Gastroesophageal sphincter (tissue), 4 donors: Measurements from ENCODE around the gene ADGRG3. TPM values are rescaled to one million over a fixed set of nuclear protein-coding genes. Genes with fewer than 3 reads are reported as not detected.

ENCODE experiments used
- ATAC-seq: fragments of 150-250 bp; one replicate; pipeline ENCODE4 v1.9.1; 2016; ENCODE audit warnings: mild to moderate bottlenecking, moderate library complexity
- H3K27ac ChIP-seq, 4 donors: fragments of 200-600 bp; sonication (generic) in 3 of 4; 1 replicate in 3 of 4; 2 replicates in 1 of 4; pipeline ENCODE4 v1.5.1; 2016 to 2019
- H3K27me3 ChIP-seq: fragments of 200-600 bp; sonication (generic); one replicate; pipeline ENCODE4 v1.5.1; 2019
- H3K36me3 ChIP-seq, 2 donors: fragments of 200-600 bp; sonication (generic); one replicate each; pipeline ENCODE4 v1.5.1; 2019; ENCODE audit warnings: control low read depth in 1 of 2
- H3K4me1 ChIP-seq, 3 donors: fragments of 200-600 bp; sonication (generic); 1 replicate in 2 of 3; 2 replicates in 1 of 3; pipeline ENCODE4 v1.5.1; 2016 to 2019; ENCODE audit warnings: control low read depth in 2 of 3
- H3K4me3 ChIP-seq, 2 donors: fragments of 200-600 bp; sonication (generic); one replicate each; pipeline ENCODE4 v1.5.1; 2019; ENCODE audit warnings: mild to moderate bottlenecking in 1 of 2, moderate library complexity in 1 of 2
- H3K9me3 ChIP-seq, 3 donors: fragments of 200-600 bp; sonication (generic); one replicate each; pipeline ENCODE4 v1.5.1; 2017 to 2019; ENCODE audit warnings: control low read depth in 2 of 3
- EP300 ChIP-seq: sonication (generic); formaldehyde crosslinking; IDR thresholded peaks from one replicate; pipeline ENCODE4 v1.6.1; 2017; ENCODE audit warnings: antibody characterized with exemption, mild to moderate bottlenecking
- POLR2A ChIP-seq, 2 donors: fragments of 450-650 bp; IDR thresholded peaks; one replicate each; pipeline ENCODE4 v1.6.1; 2017; ENCODE audit warnings: antibody characterized with exemption in 2 of 2, mild to moderate bottlenecking in 2 of 2, moderate library complexity in 1 of 2
- POLR2AphosphoS5 ChIP-seq: sonication (generic); formaldehyde crosslinking; IDR thresholded peaks from one replicate; pipeline ENCODE4 v1.6.1; 2017; ENCODE audit warnings: antibody characterized with exemption
- WGBS, 2 donors: methylation state at CpG; one replicate each; pipeline ENCODE4 v1.1.5; 2018; ENCODE audit warnings: low coverage in 1 of 2; 5-methylcytosine and 5-hydroxymethylcytosine counted together
- total RNA-seq, 4 donors: library from RNA; depleted of rRNA; stranded (reverse); fragments of >200 nt; gene quantifications; one replicate each; pipeline ENCODE4 v1.1.0, GENCODE V29; 2016
- TF ChIP-seq, protein P1 (sequence below), 4 experiments: fragments of 200-600 bp in 2 of 4; fragments of 450-650 bp in 2 of 4; sonication (generic) in 1 of 4; IDR thresholded peaks; one replicate each; pipeline ENCODE4 v1.5.1; 2017 to 2019; ENCODE audit warnings: antibody characterized with exemption in 4 of 4, mild to moderate bottlenecking in 2 of 4, moderate library complexity in 2 of 4

Gene ADGRG3
- total RNA-seq, 4 donors from 2014 or later: 0.31 to 7.4 (median 2.2) TPM

- no CpG with 5 or more reads among the region's 11 CpGs for WGBS, 2 donors
- H3K27me3 ChIP-seq: peaks cover 13% of the 10 kb centered on the region
- H3K4me1 ChIP-seq: no peaks in the 10 kb centered on the region
- TF ChIP-seq, protein P1, sequence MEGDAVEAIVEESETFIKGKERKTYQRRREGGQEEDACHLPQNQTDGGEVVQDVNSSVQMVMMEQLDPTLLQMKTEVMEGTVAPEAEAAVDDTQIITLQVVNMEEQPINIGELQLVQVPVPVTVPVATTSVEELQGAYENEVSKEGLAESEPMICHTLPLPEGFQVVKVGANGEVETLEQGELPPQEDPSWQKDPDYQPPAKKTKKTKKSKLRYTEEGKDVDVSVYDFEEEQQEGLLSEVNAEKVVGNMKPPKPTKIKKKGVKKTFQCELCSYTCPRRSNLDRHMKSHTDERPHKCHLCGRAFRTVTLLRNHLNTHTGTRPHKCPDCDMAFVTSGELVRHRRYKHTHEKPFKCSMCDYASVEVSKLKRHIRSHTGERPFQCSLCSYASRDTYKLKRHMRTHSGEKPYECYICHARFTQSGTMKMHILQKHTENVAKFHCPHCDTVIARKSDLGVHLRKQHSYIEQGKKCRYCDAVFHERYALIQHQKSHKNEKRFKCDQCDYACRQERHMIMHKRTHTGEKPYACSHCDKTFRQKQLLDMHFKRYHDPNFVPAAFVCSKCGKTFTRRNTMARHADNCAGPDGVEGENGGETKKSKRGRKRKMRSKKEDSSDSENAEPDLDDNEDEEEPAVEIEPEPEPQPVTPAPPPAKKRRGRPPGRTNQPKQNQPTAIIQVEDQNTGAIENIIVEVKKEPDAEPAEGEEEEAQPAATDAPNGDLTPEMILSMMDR (IDR thresholded peaks at IDR 0.05): no peak
- TF ChIP-seq POLR2A (IDR thresholded peaks at IDR 0.05) (no peak), EP300 (no peak), POLR2AphosphoS5 (no peak)
- no peak overlapping the region for H3K4me3 ChIP-seq
- peaks cover 0 to 4% of the 10 kb centered on the region in 2 donors for H3K36me3 ChIP-seq
- no peak for ATAC-seq
- no peaks in the 10 kb centered on the region for H3K9me3 ChIP-seq
- H3K27ac ChIP-seq: no peak overlapping the region
Measured at GRCh38 chr16:57660715-57661463, 7.2 kb upstream of the ADGRG3 start.

DNA sequence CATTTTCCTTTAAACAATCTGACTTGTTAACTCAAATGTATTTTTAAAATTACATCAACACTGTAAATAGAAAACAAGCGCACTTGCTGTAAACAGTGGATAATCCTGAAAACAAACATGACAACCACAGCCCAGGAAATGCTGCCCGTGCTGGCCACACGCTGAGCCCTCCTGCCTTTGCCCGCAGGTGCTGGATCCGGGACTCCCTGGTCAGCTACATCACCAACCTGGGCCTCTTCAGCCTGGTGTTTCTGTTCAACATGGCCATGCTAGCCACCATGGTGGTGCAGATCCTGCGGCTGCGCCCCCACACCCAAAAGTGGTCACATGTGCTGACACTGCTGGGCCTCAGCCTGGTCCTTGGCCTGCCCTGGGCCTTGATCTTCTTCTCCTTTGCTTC is 6.6 kb upstream of the ADGRG3 start:
- TF ChIP-seq EP300 (no peak), POLR2A (IDR thresholded peaks at IDR 0.05) (no peak), POLR2AphosphoS5 (no peak)
- TF ChIP-seq, protein P1 (IDR thresholded peaks at IDR 0.05): no peak
- Histone ChIP-seq H3K4me1 (no peaks in the 10 kb centered on the region), H3K9me3 (no peaks in the 10 kb centered on the region), H3K27me3 (peaks cover 7% of the 10 kb centered on the region), H3K36me3 (peaks cover 0 to 4% of the 10 kb centered on the region in 2 donors), H3K4me3 (no peak overlapping the region), H3K27ac (no peak overlapping the region)
- 57 to 92% methylated on average over 2 to 5 of the region's 7 CpGs for WGBS, 2 donors
- no peak for ATAC-seq

GRCh38 chr16:57661936-57662906 is 5.9 kb upstream of the ADGRG3 start:
- Histone ChIP-seq H3K9me3 (no peaks in the 10 kb centered on the region), H3K4me1 (no peaks in the 10 kb centered on the region), H3K36me3 (peaks cover 0 to 4% of the 10 kb centered on the region in 2 donors), H3K27ac (no peak overlapping the region), H3K4me3 (no peak overlapping the region), H3K27me3 (no peaks in the 10 kb centered on the region)
- WGBS, 2 donors: 79 to 88% methylated on average over 4 to 7 of the region's 20 CpGs
- TF ChIP-seq, protein P1 (IDR thresholded peaks at IDR 0.05): no peak
- no peak for TF ChIP-seq EP300
- no peak for TF ChIP-seq POLR2AphosphoS5
- TF ChIP-seq POLR2A (IDR thresholded peaks at IDR 0.05): no peak
- ATAC-seq: no peak

DNA sequence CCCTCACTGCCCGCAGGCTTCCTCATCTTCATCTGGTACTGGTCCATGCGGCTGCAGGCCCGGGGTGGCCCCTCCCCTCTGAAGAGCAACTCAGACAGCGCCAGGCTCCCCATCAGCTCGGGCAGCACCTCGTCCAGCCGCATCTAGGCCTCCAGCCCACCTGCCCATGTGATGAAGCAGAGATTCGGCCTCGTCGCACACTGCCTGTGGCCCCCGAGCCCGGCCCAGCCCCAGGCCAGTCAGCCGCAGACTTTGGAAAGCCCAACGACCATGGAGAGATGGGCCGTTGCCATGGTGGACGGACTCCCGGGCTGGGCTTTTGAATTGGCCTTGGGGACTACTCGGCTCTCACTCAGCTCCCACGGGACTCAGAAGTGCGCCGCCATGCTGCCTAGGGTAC is 4.7 kb upstream of the ADGRG3 start:
- Histone ChIP-seq H3K9me3 (no peaks in the 10 kb centered on the region), H3K27me3 (peaks cover 8% of the 10 kb centered on the region), H3K27ac (no peak overlapping the region), H3K4me3 (no peak overlapping the region), H3K4me1 (no peaks in the 10 kb centered on the region), H3K36me3 (peaks cover 0 to 4% of the 10 kb centered on the region in 2 donors)
- TF ChIP-seq, protein P1 (IDR thresholded peaks at IDR 0.05): no peak
- no peak for TF ChIP-seq EP300
- TF ChIP-seq POLR2A (IDR thresholded peaks at IDR 0.05): no peak
- no peak for TF ChIP-seq POLR2AphosphoS5
- WGBS, 2 donors: no CpG with 5 or more reads among the region's 21 CpGs
- no peak for ATAC-seq
